Keratinocyte (primary cell): ENCODE measurements around the gene PNMA3. TPM values are rescaled to one million over a fixed set of nuclear protein-coding genes. Genes with fewer than 3 reads are reported as not detected.
"Not testable (repeated sequence)": the region's sequence is repeated elsewhere in the genome, so short reads cannot be mapped to it uniquely, and the experiment has no call there.

ENCODE experiments used
- DNase-seq: peaks from one replicate; pipeline ENCODE4 v3.0.0-alpha.2; 2011; ENCODE audit warnings: low read depth, missing footprints, low spot score
- FAIRE-seq: peaks from 2 replicates; lab custom pipeline; 2011; peaks lifted over from hg19 to GRCh38; lab: Jason Lieb, UNC
- H2AFZ ChIP-seq: 2 replicates; pipeline ENCODE4 v1.6.0; 2012; ENCODE audit warnings: low read length, control low read depth, inconsistent platforms; ENCODE audit not compliant: control insufficient read depth
- H3K27ac ChIP-seq: 2 replicates; pipeline ENCODE4 v1.5.1; 2011; ENCODE audit warnings: low read length; ENCODE audit not compliant: control insufficient read depth, insufficient read depth
- H3K27me3 ChIP-seq: 3 replicates; pipeline ENCODE4 v1.6.0; 2011; ENCODE audit warnings: low read length; ENCODE audit not compliant: control insufficient read depth, insufficient read depth; ENCODE audit errors: extremely low read depth
- H3K36me3 ChIP-seq, 2 experiments: 2 replicates in 1 of 2; 3 replicates in 1 of 2; pipeline ENCODE4 v1.5.1; 2011; ENCODE audit warnings: low read length in 2 of 2, mild to moderate bottlenecking in 1 of 2; ENCODE audit not compliant: control insufficient read depth in 2 of 2, insufficient read depth in 2 of 2; ENCODE audit errors: extremely low read depth in 1 of 2
- H3K4me1 ChIP-seq: 3 replicates; pipeline ENCODE4 v1.5.1; 2011; ENCODE audit warnings: low read length; ENCODE audit not compliant: control insufficient read depth, insufficient read depth; ENCODE audit errors: extremely low read depth
- H3K4me2 ChIP-seq: 3 replicates; pipeline ENCODE4 v1.6.0; 2011; ENCODE audit warnings: low read depth, low read length; ENCODE audit not compliant: control insufficient read depth, insufficient read depth; ENCODE audit errors: extremely low read depth
- H3K4me3 ChIP-seq, 3 experiments: fragments of 200-600 bp in 1 of 3; sonication (generic) in 1 of 3; 2 replicates in 2 of 3; 3 replicates in 1 of 3; pipeline ENCODE4 v1.5.1; 2011 to 2016; ENCODE audit warnings: low read length in 3 of 3, mild to moderate bottlenecking in 3 of 3, control low read depth in 2 of 3, inconsistent platforms in 1 of 3, low read depth in 1 of 3, mixed read lengths in 1 of 3, mixed run types in 1 of 3, moderate library complexity in 1 of 3; ENCODE audit not compliant: control insufficient read depth in 2 of 3, insufficient read depth in 2 of 3; ENCODE audit errors: extremely low read depth in 1 of 3
- H3K79me2 ChIP-seq: 2 replicates; pipeline ENCODE4 v1.6.0; 2012; ENCODE audit warnings: low read length; ENCODE audit not compliant: control insufficient read depth, insufficient read depth
- H3K9ac ChIP-seq: 3 replicates; pipeline ENCODE4 v1.6.0; 2011; ENCODE audit warnings: low read length; ENCODE audit not compliant: control insufficient read depth, insufficient read depth; ENCODE audit errors: extremely low read depth
- H3K9me1 ChIP-seq: 3 replicates; pipeline ENCODE4 v1.6.0; 2011; ENCODE audit warnings: low read length; ENCODE audit not compliant: control insufficient read depth, insufficient read depth; ENCODE audit errors: extremely low read depth
- H3K9me3 ChIP-seq: 2 replicates; pipeline ENCODE4 v1.5.1; 2012; ENCODE audit warnings: low read depth, low read length; ENCODE audit not compliant: control insufficient read depth
- H4K20me1 ChIP-seq: 3 replicates; pipeline ENCODE4 v1.6.0; 2011; ENCODE audit warnings: low read length; ENCODE audit not compliant: control insufficient read depth, insufficient read depth; ENCODE audit errors: extremely low read depth
- CTCF ChIP-seq, 3 experiments: IDR thresholded peaks in 1 of 3; conservative IDR thresholded peaks in 1 of 3; optimal IDR thresholded peaks in 1 of 3; 2 replicates in 2 of 3; 3 replicates in 1 of 3; pipeline versions ENCODE3 to v1.5.1; 2011; ENCODE audit warnings: low read length in 3 of 3, mild to moderate bottlenecking in 3 of 3, moderate library complexity in 2 of 3, control low read depth in 1 of 3, inconsistent platforms in 1 of 3; ENCODE audit not compliant: insufficient read depth in 2 of 3; ENCODE audit errors: extremely low read depth in 1 of 3
- EZH2 ChIP-seq: IDR thresholded peaks from one replicate; pipeline ENCODE4 v1.6.1; 2012; ENCODE audit warnings: inconsistent platforms, mild to moderate bottlenecking, low read length, moderate library complexity
- dilution Hi-C: fragments of 300-500 bp; cut with MboI; formaldehyde crosslinking; loops from one replicate; pipeline ENCODE4 v1.7.0; 2020; ENCODE audit warnings: low sequenced_read_pairs; ENCODE audit not compliant: extremely low pct_ligation_motif_present
- polyA minus RNA-seq, 3 experiments: library from RNA; depleted of rRNA, polyadenylated mRNA; stranded (reverse); fragments of >200 nt; gene quantifications; 1 replicate in 1 of 3; 2 replicates in 1 of 3; 3 replicates in 1 of 3; pipeline ENCODE4 v1.2.3, GENCODE V29; 2011
- polyA plus RNA-seq, 5 experiments: library from polyadenylated mRNA; depleted of rRNA in 3 of 5; stranded (reverse) in 3 of 5; stranded (forward) in 1 of 5; unstranded in 1 of 5; fragments of >200 nt; gene quantifications; 1 replicate in 1 of 5; 2 replicates in 3 of 5; 3 replicates in 1 of 5; pipeline versions ENCODE4 v1.2.1 to v1.2.3, GENCODE V29; 2011 to 2012; ENCODE audit warnings: missing spikeins in 2 of 5, low read depth in 1 of 5, low replicate concordance in 1 of 5

Gene PNMA3
- polyA plus RNA-seq (0.03 TPM in 1 of 3 replicates, not detected in the others), polyA minus RNA-seq (not detected in 3 replicates)
- not detected for polyA plus RNA-seq (2011; ENCODE audit: low read depth)
- 0.07 TPM in 1 of 2 replicates, not detected in the other for polyA plus RNA-seq (2011; cell fraction: cytosol; rRNA removed)
- polyA plus RNA-seq (2011; cell fraction: nucleus; rRNA removed): 0.08 and 0.17 TPM in 2 replicates
- not detected in 2 replicates for polyA plus RNA-seq (2012; ENCODE audit: low replicate concordance)
- polyA minus RNA-seq (2011; cell fraction: cytosol; rRNA and poly(A)+ RNA removed): not detected
- polyA minus RNA-seq (2011; cell fraction: nucleus; rRNA and poly(A)+ RNA removed): not detected in 2 replicates

- Histone ChIP-seq H3K4me3 (no peak within 1 kb of the TSS), H2AFZ (no peak within 1 kb of the TSS)
- dilution Hi-C loops: no loop called here
Observed at GRCh38 chrX:153055871-153056749, at the start of gene PNMA3. Gene PNMA3 (plus strand): TSS chrX:153056470. CDS start chrX:153057056, 586 bp downstream.

GRCh38 chrX:153017174-153017573 is 39.1 kb upstream of the PNMA3 start:
- H3K4me3 ChIP-seq, H3K79me2 ChIP-seq, H3K4me2 ChIP-seq, H3K9ac ChIP-seq, H3K9me1 ChIP-seq, DNase-seq, H3K27ac ChIP-seq, FAIRE-seq, H3K4me1 ChIP-seq, H2AFZ ChIP-seq, H3K27me3 ChIP-seq, H3K9me3 ChIP-seq, dilution Hi-C loops, H3K36me3 ChIP-seq, H4K20me1 ChIP-seq: not testable (repeated sequence)

More at GRCh38 chrX:153055871-153056749, at the start of gene PNMA3:
- no peaks in the 10 kb centered on the region for H3K79me2 ChIP-seq
- H3K27ac ChIP-seq: no peak within 1 kb of the TSS
- H3K27me3 ChIP-seq: peaks cover 27% of the 10 kb centered on the region
- no peaks in the 10 kb centered on the region for H3K4me1 ChIP-seq
- no peaks in the 10 kb centered on the region for H3K9me3 ChIP-seq
- DNase-seq (no peak), FAIRE-seq (no peak)
- no peaks in the 10 kb centered on the region for H4K20me1 ChIP-seq
- no peaks in the 10 kb centered on the region for H3K36me3 ChIP-seq
- H3K9ac ChIP-seq: no peak within 1 kb of the TSS
- H3K9me1 ChIP-seq: no peaks in the 10 kb centered on the region
- H3K4me2 ChIP-seq: no peak within 1 kb of the TSS
- TF ChIP-seq EZH2 (no peak), CTCF (optimal IDR thresholded peaks at IDR 0.05 in 1 of 3, IDR thresholded peaks at IDR 0.05 in 1 of 3, conservative IDR thresholded peaks at IDR 0.05 in 1 of 3; ENCODE audit: extremely low read depth in 1 of 3, insufficient read depth in 2 of 3, low read length in 3 of 3) (no peak)
